ACC112 (cell line): ENCODE measurements around the gene HIC1.
A peak's percentile ranks its signal among the peaks of the same experiment; 100 is the strongest.

Experiments
- H2AFZ ChIP-seq: fragments of 200-600 bp; sonication (generic); one replicate; pipeline ENCODE4 v1.6.0; 2017; ENCODE audit warnings: antibody characterized with exemption, low read length; ENCODE audit not compliant: unreplicated experiment
- H3K27ac ChIP-seq: fragments of 200-600 bp; sonication (generic); 2 replicates; pipeline ENCODE4 v1.5.1; 2014; ENCODE audit warnings: low read depth, mild to moderate bottlenecking, antibody characterized with exemption, low read length, moderate library complexity
- H3K27me3 ChIP-seq: fragments of 200-600 bp; sonication (generic); 2 replicates; pipeline ENCODE4 v1.6.1; 2014; ENCODE audit warnings: mild to moderate bottlenecking, antibody characterized with exemption, low read length, moderate library complexity, mixed read lengths; ENCODE audit not compliant: insufficient read depth
- H3K36me3 ChIP-seq: fragments of 200-600 bp; sonication (generic); 2 replicates; pipeline ENCODE4 v1.6.1; 2016; ENCODE audit warnings: mild to moderate bottlenecking, antibody characterized with exemption, low read length, moderate library complexity, mixed read lengths; ENCODE audit not compliant: insufficient read depth
- H3K4me1 ChIP-seq: fragments of 200-600 bp; sonication (generic); one replicate; pipeline ENCODE4 v1.6.1; 2016; ENCODE audit warnings: low read length, mixed read lengths; ENCODE audit not compliant: insufficient read depth, unreplicated experiment, control insufficient read depth
- H3K4me3 ChIP-seq: fragments of 200-600 bp; sonication (generic); 2 replicates; pipeline ENCODE4 v1.5.1; 2014; ENCODE audit warnings: mild to moderate bottlenecking, low read depth, low read length
- H3K79me2 ChIP-seq: fragments of 200-600 bp; sonication (generic); one replicate; pipeline ENCODE4 v1.6.0; 2016; ENCODE audit warnings: low read length; ENCODE audit not compliant: control insufficient read depth, unreplicated experiment, insufficient read depth

Gene HIC1

DNA sequence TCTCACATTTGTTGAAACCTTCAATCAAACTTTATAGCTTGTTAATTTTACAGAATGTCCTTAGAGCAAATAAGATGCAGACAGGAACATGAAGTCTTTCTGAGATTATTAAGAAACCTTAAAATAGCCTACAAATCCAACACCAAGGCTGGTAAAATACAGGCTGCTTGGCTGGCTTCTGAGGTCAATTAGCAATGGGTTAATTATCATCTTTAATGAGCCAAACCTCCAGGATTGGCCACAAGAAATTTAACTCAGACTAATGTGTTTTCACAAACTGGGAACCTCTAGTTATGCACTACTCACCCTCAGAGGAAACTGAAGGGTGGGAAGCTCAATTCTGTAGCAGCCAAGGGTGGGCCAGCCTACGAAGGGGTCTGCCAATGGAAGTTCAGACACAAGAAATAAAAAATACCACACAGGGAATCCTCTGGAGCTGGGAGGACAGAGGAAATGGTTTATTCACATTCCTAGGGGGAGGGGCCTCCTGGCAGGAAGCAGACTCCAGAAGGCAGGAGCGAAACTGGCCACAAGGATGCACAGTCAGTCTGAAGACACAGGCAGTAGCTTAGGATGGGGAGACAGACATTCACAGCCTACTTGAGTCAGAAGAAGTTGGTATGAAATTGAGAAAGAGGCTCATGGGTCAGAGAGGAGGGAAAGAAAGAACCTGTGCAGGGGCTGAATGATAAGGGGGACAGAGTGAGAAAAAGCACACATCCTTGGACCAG is 36.1 kb downstream of the HIC1 start:
- H3K27me3 ChIP-seq, result no peaks in the 10 kb centered on the region
- H3K36me3 ChIP-seq, result no peaks in the 10 kb centered on the region
- H3K4me1 ChIP-seq, result peaks cover 28% of the 10 kb centered on the region
- H2AFZ ChIP-seq, result no peak overlapping the region
- peak overlapping the region; percentile 80 for H3K4me3 ChIP-seq
- H3K27ac ChIP-seq, result peak overlapping the region; percentile 85
- H3K79me2 ChIP-seq, result no peaks in the 10 kb centered on the region

DNA sequence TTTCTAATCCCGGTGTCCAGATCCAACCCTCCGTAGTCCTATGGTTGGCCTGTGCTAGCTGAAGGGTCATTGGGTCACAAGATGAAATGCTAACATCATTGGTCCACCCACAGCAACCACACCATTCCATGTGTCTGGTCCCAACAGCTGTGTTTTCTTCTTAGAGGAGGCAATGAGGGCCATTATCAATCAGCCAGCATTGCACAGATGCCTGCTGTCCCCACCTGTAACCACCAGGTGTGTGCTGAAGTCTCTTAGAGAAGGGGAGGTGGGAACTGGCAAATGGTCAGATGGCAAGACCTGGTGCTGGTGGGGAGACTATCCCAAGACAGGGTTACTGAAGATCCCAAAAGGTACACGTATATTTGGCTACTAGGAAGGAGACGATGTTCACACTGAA is 37.4 kb downstream of the HIC1 start:
- H3K36me3 ChIP-seq, result no peaks in the 10 kb centered on the region
- no peak overlapping the region for H2AFZ ChIP-seq
- H3K4me1 ChIP-seq, result peaks cover 28% of the 10 kb centered on the region
- no peaks in the 10 kb centered on the region for H3K27me3 ChIP-seq
- H3K79me2 ChIP-seq, result no peaks in the 10 kb centered on the region
- no peak overlapping the region for H3K27ac ChIP-seq
- H3K4me3 ChIP-seq, result no peak overlapping the region

GRCh38 chr17:2093349-2093748 is 38.4 kb downstream of the HIC1 start:
- H3K27ac ChIP-seq, result no peak overlapping the region
- no peak overlapping the region for H3K4me3 ChIP-seq
- no peaks in the 10 kb centered on the region for H3K36me3 ChIP-seq
- H3K27me3 ChIP-seq, result no peaks in the 10 kb centered on the region
- H3K4me1 ChIP-seq, result peaks cover 25% of the 10 kb centered on the region
- H3K79me2 ChIP-seq, result no peaks in the 10 kb centered on the region
- H2AFZ ChIP-seq, result no peak overlapping the region

- Histone ChIP-seq H3K79me2 (no peaks in the 10 kb centered on the region), H3K27ac (no peak overlapping the region), H3K4me3 (no peak overlapping the region), H3K36me3 (no peaks in the 10 kb centered on the region), H2AFZ (no peak overlapping the region), H3K27me3 (no peaks in the 10 kb centered on the region), H3K4me1 (peaks cover 14% of the 10 kb centered on the region)
These were observed 40.1 kb downstream of the HIC1 start for GRCh38 chr17:2094891-2095535.

- Histone ChIP-seq H3K4me1 (peaks cover 9% of the 10 kb centered on the region), H3K36me3 (no peaks in the 10 kb centered on the region), H2AFZ (no peak overlapping the region), H3K27me3 (no peaks in the 10 kb centered on the region), H3K27ac (no peak overlapping the region), H3K79me2 (no peaks in the 10 kb centered on the region), H3K4me3 (no peak overlapping the region)
These were observed 40.6 kb downstream of the HIC1 start for GRCh38 chr17:2095536-2095910.

DNA sequence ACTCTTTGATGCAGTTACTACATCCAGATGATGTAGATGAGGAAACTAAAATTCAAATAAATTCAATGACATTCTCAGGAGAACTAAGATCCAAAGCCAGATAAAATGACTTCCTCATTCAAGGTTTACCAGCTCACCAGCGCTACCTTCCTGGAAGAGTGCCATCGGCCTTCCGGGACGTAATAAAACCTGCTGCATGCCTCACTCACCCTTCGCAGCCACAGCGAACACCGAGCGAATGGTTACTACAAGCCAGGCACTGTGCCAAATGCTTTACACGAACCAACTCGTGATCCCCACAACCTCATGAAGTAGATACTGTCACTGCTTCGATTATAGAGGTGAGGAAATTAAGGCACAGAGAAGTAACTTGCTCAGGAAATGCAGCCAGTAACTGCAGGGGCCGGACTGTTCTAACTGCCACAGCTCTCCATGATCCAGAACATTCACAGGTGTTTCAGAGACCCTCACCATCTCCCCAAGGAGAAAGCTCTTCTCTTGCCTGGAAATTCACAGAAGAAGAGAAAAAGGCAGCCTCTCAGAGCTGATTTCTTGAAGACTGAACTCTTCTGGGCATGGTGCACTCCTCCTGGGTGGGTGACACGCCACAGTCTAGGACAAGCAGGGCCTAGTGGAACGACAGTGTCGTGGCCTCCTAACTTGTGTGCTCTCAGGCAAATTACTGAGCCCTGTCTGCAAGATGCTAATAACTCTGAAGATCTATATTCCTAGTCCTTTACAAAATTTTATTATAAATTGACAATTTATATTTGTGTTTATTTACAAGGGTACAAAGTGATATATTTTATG is 46.8 kb downstream of the HIC1 start:
- H3K4me1 ChIP-seq, result no peaks in the 10 kb centered on the region

GRCh38 chr17:2102931-2103809 is 48.3 kb downstream of the HIC1 start:
- Histone ChIP-seq H3K79me2 (no peaks in the 10 kb centered on the region), H2AFZ (no peak overlapping the region), H3K4me3 (no peak overlapping the region), H3K27me3 (no peaks in the 10 kb centered on the region), H3K27ac (no peak overlapping the region), H3K4me1 (no peaks in the 10 kb centered on the region), H3K36me3 (no peaks in the 10 kb centered on the region)

More for the DNA sequence above, 46.8 kb downstream of the HIC1 start:
- Histone ChIP-seq H3K4me3 (no peak overlapping the region), H3K36me3 (no peaks in the 10 kb centered on the region), H3K27me3 (no peaks in the 10 kb centered on the region), H3K27ac (no peak overlapping the region), H3K79me2 (no peaks in the 10 kb centered on the region), H2AFZ (no peak overlapping the region)

DNA sequence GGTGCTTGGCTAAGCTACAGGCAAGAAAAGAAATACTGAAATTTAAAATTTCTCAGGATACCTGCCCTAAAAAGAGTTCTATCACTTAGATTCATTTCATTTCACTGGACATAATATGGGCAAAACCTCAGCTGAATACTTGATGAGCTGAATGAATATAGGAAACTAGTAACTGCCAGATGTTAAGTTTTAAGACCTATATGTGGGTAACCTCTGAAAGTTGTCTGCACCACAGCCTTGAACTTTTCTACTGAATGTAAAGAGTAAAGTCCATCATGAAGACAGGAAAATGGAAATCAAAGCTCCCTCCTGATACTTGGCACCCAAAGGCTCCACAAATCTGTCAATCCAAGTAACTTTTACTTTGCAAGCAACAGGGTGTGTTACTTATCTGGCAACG is 50.8 kb downstream of the HIC1 start:
- Histone ChIP-seq H3K36me3 (no peaks in the 10 kb centered on the region), H3K4me1 (no peaks in the 10 kb centered on the region), H3K27ac (no peak overlapping the region), H3K27me3 (no peaks in the 10 kb centered on the region), H3K79me2 (no peaks in the 10 kb centered on the region), H3K4me3 (no peak overlapping the region), H2AFZ (no peak overlapping the region)

GRCh38 chr17:2106308-2106955 is 51.5 kb downstream of the HIC1 start:
- Histone ChIP-seq H3K27me3 (no peaks in the 10 kb centered on the region), H3K27ac (no peak overlapping the region), H3K79me2 (no peaks in the 10 kb centered on the region), H3K4me1 (no peaks in the 10 kb centered on the region), H3K4me3 (no peak overlapping the region), H3K36me3 (no peaks in the 10 kb centered on the region), H2AFZ (no peak overlapping the region)

GRCh38 chr17:2107050-2107449 is 52.1 kb downstream of the HIC1 start:
- H3K27ac ChIP-seq, result no peak overlapping the region
- H3K79me2 ChIP-seq, result no peaks in the 10 kb centered on the region
- H3K27me3 ChIP-seq, result no peaks in the 10 kb centered on the region
- H3K36me3 ChIP-seq, result no peaks in the 10 kb centered on the region
- H3K4me1 ChIP-seq, result no peaks in the 10 kb centered on the region
- no peak overlapping the region for H3K4me3 ChIP-seq
- H2AFZ ChIP-seq, result no peak overlapping the region
